SW480 (cell line): ENCODE measurements around the gene SUFU.
"Not testable (repeated sequence)": the region's sequence is repeated elsewhere in the genome, so short reads cannot be mapped to it uniquely, and the experiment has no call there.

Source experiments
- DNase-seq: peaks from one replicate; pipeline ENCODE4 v3.0.0-alpha.2; 2016; ENCODE audit warnings: low spot score

Gene SUFU

DNA sequence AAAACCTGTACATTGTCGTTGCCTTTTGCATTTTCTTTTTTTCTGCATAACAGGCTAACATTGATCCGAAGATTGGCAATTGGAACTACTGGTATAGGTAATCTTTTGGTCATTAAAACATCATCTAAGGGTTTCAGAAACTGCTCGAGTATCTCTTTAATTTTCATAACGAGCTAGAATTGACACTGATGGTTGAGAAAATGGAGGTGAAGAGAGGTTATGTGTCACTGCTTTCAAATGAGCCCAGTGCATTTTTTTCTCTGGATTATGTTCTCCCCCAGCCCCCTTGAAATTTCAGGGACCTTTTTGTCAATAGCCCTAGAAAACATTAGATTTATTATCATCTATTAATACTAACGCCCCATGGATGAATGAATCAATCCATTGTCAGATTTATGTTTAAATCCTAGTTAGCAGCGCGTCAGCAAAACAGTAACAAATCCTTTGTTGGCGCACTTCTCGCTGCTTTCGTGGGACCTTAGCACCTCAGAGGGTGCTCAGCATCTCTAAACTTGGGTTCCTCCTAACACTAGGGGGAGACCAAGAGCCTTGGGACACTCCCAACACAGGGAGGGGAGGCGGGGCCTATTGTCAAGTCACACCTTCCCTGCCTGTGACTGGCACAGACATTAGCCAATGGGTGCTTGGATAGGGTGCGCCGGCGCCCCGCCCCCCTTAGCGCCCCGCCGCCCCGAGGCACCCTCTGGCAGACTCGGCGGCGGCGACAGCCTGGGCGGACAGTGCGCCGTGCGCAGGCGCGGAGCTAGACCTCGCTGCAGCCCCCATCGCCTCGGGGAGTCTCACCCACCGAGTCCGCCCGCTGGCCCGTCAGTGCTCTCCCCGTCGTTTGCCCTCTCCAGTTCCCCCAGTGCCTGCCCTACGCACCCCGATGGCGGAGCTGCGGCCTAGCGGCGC is at the start of gene SUFU:
SUFU (plus strand) TSS at position 709 of the 915 bp plus-strand sequence; CDS start at position 890, 181 bp downstream.
- DNase-seq = peak; percentile 96

- DNase-seq = not testable (repeated sequence)
Observed at GRCh38 chr10:102454662-102455487, 48.9 kb upstream of the SUFU start.

DNA sequence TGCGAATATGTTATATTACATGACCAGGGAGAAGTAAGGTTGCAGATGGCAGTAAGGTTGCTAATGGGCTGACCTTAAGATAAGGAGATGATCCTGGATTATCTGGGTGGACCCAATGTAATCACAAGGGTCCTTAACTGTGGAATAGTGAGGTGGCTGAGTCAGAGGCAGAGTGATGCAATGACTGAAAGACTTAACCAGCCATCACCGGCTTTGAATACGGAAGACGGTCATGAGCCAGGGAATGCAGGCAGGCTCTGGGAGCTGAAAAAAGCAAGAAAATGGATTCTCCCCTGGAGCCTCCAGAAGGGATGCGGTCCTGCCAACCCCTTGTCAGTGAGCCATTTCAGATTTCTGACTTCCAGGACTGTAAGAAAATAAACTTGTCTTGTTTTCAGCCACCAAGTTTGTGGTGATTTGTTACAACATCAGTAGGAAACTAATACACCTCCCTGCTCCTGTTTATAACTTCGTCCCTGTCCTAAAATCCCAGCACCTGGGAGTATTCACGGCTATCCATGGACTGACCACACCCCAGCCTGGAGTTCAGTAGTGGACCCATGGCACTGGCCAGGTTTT is 47.8 kb upstream of the SUFU start:
- DNase-seq = peak; percentile 44

DNA sequence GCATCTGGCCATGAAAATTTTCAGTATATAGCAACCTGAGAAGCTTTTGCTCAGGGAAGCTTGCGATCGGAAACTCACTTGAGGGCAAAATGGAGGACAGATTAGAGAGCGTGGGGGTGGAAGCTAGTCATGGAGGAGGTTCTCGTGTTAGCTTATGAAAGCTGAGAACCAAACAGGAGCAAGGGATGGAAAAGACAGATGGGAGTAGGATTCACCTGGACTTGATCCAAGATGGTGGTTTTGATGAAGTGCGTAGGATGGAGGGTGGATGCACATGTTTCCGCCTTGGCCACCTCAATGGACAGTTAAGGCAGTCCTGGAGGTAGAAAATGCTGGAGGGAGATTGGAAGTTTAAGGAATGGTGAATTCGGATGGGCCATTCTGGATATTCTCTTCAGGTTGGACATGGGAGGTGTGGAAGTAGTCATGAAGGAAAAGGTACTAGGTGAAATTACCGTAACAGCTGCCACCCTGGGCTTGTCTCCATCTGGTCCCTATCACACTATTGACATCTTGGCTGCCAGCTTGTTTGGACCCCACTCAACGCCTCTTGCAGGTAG is 46.1 kb upstream of the SUFU start:
- DNase-seq = no peak

DNA sequence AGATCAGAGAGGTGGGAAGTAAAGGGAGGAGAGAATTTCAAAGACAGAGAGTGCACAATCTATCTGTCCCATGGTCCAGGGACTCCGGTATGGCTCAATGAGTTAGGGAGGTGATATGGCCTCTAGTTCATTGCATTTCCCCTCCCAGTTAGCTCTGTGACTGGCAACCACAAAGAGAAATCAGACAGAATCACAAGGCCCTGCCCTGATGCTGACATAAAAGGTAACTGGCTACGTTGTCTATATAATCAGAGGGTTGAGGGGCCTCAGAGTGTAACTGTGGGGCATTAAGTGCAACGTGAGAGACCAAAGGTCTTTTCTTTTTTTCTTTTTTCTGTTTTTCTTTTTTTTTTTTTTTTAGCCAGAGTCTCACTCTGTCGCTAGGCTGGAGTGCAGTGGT is 45.1 kb upstream of the SUFU start:
- no peak for DNase-seq

DNA sequence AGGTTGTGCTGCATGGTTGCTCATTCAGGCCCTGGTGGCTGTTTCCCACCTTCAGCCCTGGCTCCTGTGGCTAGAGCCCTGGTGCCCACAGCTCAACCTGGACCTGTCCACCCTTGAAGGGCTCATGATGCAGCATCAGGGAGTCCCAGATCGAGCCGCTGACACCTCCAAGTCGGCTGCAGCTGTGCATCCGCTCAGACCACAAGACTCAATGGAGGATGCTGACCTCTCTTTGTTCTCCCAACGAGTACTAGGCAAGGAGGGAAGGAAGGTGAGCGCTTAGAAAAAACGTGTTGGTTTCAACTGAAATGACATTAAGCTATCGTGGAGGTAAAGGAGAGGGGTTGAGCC is 43.0 kb upstream of the SUFU start:
- no peak for DNase-seq

GRCh38 chr10:102461187-102462054 is 42.4 kb upstream of the SUFU start:
- peak; percentile 87 for DNase-seq

- no peak for DNase-seq
Observed at GRCh38 chr10:102462512-102463054, 41.2 kb upstream of the SUFU start.

GRCh38 chr10:102463983-102464382 is 39.8 kb upstream of the SUFU start:
- no peak for DNase-seq

GRCh38 chr10:102465466-102465865 is 38.3 kb upstream of the SUFU start:
- no peak for DNase-seq

DNA sequence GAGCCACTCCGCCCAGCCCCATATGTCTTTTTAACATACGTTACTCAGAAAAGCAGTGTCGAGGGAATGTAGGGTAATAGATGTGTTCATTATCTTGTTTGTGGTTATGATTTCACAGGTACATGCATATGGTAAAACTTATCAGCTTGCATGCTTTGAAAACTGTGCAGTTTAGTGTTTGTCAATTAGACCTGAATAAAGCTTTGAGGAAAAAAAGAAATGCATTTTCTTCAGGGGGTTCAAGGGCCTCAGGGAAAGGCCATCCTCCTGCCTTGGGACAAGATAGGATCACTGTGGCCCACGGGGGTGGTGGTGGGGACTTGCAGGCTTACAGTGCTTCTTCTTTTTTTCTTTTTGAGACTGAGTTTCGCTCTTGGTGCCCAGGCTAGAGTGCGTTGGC is 36.5 kb upstream of the SUFU start:
- DNase-seq = no peak

DNA sequence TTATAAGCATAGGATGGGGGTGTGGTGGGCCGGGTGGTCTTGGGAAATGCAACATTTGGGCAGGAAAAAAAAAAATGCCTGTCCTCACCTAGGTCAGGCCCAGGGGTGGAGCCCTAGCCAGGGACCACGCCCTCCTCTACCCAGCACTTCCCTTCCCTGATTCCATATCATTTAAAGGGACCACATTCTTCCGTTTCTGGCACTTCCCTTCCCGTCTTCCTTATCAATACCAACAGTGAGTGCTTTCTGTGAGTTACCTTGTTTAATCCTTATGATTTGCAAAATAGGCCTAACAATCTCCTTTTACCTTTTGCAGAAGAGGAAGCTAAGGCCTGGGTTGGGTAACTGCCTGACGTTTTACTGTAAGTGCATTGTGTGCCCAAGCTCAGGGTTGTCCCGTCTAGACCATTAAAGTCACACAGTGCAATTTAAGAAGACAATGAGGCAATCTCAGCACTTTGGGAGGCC is 35.8 kb upstream of the SUFU start:
- no peak for DNase-seq

GRCh38 chr10:102468683-102469082 is 35.1 kb upstream of the SUFU start:
- DNase-seq = no peak

DNA sequence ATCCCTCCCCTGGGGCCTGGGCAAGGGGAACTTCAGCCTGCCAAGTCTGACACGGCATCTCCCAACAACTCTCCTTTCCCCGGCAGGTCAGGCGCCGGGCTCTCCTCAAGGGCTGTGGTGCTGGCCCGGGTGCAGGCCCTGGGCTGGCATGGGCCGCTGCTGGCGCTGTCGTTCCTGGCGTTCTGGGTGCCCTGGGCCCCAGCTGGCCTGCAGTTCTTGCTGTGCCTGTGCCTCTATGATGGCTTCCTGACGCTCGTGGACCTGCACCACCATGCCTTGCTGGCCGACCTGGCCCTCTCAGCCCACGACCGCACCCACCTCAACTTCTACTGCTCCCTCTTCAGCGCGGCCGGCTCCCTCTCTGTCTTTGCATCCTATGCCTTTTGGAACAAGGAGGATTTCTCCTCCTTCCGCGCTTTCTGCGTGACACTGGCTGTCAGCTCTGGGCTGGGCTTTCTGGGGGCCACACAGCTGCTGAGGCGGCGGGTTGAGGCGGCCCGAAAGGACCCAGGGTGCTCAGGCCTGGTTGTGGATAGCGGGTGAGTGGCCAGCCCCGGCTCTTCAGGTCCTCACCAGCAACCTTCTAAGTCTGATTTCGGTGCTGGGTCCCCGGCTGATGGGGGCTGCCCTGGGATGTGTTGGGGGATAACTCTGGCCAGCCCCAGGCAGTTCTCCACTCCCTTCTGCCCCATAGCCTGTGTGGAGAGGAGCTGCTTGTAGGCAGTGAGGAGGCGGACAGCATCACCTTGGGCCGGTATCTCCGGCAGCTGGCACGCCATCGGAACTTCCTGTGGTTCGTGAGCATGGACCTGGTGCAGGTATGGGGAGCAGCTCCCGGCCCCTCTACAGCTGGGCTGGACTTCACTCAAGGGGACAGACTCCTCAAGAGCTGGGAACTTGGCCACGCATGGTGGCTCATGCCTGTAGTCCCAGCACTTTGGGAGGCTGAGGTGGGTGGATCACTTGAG is 32.9 kb upstream of the SUFU start:
- DNase-seq = no peak

GRCh38 chr10:102473445-102474331 is 30.1 kb upstream of the SUFU start:
- DNase-seq = no peak

DNA sequence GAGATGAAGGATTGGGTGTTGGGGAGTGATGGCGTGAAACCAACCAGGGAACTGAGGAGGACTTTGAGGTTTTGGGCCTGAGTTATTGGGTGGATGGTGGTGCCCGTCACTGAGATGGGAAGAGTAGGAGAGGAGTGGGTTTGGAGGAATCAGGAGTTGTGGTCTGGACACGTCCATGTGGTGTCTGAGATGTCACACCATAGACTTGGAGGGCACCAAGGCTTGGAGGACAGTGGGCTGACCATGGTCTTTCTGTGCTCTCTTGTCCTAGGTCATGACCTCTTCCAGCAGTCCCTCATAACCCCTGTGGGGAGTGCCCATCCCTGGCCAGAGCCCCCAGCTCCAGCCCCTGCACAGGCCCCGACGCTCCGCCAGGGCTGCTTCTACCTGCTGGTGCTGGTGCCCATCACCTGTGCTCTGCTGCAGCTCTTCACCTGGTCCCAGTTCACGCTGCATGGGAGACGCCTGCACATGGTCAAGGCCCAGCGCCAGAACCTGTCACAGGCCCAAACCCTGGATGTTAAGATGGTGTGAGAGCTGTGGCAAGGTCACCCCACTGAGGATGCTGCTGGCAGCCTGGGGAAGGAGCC is 28.2 kb upstream of the SUFU start:
- no peak for DNase-seq

DNA sequence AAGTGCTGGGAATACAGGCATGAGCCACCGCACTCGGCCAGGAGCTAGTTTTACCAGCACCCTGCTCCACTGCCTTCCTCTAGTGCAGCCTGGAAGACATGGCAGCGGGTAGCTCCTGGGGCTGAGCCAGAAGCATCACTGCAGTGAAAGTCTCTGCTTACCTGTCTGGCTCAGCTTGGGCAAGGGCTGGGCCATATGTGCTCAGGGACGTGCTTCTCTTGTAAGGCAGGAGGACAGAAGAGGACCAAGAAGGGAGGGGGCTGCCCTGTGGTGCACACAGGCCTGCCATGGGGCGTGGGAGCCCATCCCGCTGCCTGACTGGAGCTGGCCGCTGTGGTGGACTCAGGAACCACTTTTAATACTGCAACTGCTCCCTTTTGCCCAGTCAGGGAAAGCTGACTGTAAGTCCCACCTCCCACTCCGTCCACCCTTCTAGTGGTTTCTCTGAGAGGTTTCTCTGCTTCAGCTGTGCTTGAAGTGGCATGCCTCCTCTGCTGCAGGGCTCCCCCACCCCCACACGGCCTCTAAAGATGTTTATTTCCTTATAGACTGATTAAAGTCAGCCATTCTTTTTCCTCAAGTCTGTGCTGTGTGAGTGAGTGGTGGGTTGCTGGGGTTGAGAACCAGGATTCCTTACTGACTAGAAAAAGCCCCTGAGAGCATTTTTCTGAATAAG is 27.2 kb upstream of the SUFU start:
- DNase-seq = no peak

DNA sequence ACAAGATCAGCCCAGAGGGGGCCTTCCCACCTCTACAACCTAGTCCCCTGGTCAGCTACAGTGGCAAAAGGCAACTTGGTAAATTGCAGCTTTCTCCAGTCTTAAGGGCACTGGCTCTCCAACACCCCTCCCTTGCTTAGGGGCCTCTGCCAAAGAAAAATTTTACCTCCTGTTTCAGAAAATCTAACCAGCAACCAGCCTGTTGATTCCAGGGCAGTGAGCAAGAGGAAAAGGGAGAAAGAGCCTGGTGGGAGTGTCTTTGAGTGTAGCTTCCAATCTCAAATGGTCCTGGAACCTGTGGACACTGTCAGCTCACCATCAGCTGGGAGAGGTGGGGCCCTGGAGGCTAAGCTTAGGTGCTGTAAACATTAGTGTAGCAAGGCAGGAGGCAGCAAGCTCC is 24.1 kb upstream of the SUFU start:
- DNase-seq = no peak
